Activated T-cell treated with anti-CD3 and anti-CD28 coated beads for 1 hour (primary cell): Measurements from ENCODE around the gene TRRAP.
"Not testable (repeated sequence)": the region's sequence is repeated elsewhere in the genome, so short reads cannot be mapped to it uniquely, and the experiment has no call there.

Source experiments
- DNase-seq: peaks from one replicate; pipeline ENCODE4 v3.0.0-alpha.2; 2020; ENCODE audit warnings: low read depth

TRRAP gene

DNA sequence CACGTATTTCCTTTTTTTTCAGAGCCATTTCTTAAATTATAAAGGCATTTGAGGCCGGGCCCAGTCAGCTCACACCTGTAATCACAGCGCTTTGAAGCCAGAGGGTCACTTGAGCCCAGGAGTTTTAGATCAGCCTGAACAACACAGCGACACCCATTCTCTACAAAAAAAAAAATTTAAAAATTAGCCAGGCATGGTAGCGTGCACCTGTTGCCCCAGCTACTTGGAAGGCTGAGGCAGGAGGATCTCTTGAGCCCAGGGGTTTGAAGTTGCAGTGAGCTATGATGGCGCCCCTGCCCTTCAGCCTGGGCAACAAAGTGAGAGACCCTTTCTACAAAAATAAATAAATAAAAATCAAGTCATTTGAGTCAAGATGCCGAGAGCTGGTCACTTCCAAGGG is 11.6 kb upstream of the TRRAP start:
- no peak for DNase-seq

DNA sequence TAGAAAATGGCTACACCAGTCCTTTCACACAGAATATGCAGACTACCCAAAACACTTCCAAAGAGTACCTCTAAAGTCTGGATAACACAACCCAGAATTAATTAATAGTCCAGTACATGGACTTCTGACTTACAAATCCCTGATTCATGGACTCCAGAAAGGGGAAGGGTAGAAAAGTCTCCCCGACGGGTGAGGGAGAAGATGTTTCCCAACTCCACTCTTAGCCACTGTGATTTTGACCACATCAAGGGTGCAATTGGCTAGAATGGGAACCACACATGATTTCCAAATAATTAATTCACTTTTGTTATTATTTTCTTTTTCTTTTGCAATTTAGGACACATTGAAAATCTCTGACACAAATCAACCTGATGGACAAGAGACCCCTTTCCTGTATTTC is 9.9 kb upstream of the TRRAP start:
- no peak for DNase-seq

DNA sequence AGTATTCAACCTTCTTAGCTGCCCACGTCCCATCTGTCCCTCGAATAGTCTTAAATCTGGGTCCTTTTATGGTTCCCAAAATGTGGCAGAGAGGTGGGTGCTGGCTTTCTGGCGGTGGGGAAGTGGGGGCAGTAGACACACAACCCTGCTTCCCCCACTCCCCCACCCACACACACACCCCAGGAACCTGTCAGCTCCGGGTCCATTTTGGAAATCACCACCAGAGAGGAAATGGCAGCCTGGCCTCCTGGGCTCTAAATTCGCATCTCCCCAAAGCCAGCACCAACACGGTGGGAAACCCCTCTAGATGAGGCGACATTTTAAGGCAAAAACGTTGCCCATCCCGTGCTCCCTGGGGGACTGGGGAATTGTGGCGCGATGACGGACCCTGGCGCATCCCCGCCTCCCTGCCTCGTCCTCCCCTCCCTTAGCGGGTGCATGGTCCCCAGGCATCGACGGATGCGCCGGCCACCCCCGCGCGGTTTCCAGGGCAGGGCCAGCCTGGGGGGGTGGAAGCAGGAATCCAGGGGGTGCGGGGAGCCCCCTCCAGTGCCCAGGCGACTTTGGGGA is 9.2 kb upstream of the TRRAP start:
- no peak for DNase-seq

GRCh38 chr7:98869597-98870120 is 8.7 kb upstream of the TRRAP start, which contains the start of gene TMEM130:
Gene TMEM130 (minus strand): TSS chr7:98870014. CDS start chr7:98869861, 153 bp downstream.
- no peak for DNase-seq

- DNase-seq: peak; percentile 48
Measured at GRCh38 chr7:98870121-98870651, 8.1 kb upstream of the TRRAP start.

- DNase-seq: no peak
Measured at GRCh38 chr7:98870807-98871491, 7.4 kb upstream of the TRRAP start.

DNA sequence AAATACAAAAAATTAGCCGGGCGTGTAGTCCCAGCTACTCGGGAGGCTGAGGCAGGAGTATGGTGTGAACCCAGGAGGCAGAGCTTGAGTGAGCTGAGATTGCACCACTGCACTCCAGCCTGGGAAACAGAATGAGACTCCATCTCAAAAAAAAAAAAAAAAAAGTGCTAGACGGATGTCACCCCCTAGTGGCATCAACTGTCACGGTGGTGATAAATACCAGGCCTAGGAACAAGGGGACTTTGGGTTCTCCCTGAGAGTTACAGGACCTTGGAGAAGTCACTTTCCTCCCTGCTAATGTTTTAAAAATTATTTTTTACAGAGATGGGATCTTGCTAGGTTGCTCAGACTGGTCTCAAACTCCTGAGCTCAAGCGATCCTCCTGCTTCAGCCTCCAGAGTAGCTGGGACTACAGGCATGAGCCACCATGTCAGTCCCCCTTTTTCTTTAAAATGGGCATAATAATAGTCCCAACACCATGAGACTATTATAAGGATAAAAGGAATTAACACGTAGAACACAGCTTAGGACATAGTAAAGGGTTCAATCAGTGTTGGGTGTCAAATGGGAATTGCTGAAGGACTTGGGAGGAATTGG is 5.9 kb upstream of the TRRAP start:
- DNase-seq: no peak

- not testable (repeated sequence) for DNase-seq
Measured at GRCh38 chr7:98873610-98874009, 4.7 kb upstream of the TRRAP start.

GRCh38 chr7:98874942-98875341 is 3.4 kb upstream of the TRRAP start:
- DNase-seq: no peak

- DNase-seq: no peak
Measured at GRCh38 chr7:98875501-98875900, 2.8 kb upstream of the TRRAP start.

DNA sequence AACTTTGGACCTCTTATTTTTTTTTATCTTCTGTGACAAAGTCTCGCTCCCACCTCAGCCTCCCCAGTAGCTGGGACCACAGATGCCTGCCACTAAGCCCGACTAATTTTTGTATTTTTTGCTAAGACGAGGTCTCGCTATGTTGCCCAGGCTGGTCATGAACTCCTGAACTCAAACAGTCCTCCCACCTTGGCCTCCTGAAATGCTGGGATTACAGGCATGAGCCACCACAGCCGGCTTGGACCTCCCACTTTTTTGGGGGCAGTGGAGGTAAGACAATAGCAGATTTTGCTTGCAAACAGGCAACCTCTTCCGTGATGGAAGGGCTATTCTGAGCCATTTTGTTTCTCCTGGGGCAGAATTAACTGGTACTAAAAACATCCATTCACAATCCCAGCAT is 1.2 kb upstream of the TRRAP start:
- DNase-seq: no peak

GRCh38 chr7:98877692-98878364 is 504 bp upstream of the TRRAP start:
- no peak for DNase-seq

DNA sequence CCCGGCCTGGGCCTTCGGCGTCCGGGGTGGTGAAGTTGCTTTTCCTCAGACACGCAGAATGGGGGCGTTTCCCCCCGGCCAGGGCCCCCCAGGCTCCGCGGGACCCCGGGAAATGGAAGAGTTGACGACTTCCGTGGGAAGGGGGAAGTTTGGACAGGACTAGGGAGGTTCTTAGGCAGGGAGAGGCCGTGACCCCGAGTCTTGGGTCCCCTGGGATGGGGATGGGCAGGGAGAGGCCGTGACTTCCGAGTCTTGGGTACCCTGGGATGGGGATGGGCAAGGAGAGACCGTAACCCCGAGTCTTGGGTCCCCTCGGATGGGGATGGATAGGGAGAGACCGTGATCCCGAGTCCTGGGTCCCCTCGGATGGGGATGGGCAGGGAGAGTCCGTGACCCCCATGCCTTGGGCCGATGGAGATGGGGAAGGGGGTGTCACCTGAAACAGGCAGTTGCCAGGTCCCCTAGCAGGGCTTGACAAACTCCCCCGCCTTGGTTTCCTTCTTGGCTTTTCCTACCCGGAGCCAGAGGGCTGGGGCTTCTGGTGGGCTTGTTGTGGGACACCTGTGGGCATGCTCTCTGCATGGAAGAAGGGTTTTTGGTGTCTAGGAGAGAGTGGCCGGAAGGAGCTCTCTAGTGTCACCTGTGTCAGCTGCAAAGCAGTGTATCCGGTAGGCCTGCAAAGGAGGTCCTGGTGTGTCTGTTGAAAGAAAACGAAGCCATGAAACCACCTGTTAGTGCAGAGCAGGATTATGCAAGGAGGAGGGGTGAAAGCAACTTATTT is 1.1 kb downstream of the TRRAP start:
- peak; percentile 47 for DNase-seq

DNA sequence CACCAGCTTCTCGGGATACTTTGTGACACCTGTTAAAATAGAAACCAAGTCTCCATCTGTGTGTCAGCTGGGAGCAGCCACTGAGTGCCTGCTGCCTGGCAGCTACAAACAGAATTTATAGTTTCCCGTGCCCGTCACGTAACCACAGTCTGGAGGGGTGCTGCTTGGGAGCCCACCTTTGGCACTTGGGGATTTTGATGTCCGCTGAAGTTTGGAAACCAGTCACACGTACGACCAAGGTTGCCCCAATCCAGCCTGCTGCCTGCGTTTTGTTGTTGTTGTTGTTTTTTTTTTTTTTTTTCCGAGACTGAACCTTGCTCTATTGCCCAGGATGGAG is 1.6 kb downstream of the TRRAP start:
- DNase-seq: no peak

- no peak for DNase-seq
Measured at GRCh38 chr7:98880485-98880884, 2.2 kb downstream of the TRRAP start.

GRCh38 chr7:98881561-98882315 is 3.4 kb downstream of the TRRAP start:
- DNase-seq: no peak

DNA sequence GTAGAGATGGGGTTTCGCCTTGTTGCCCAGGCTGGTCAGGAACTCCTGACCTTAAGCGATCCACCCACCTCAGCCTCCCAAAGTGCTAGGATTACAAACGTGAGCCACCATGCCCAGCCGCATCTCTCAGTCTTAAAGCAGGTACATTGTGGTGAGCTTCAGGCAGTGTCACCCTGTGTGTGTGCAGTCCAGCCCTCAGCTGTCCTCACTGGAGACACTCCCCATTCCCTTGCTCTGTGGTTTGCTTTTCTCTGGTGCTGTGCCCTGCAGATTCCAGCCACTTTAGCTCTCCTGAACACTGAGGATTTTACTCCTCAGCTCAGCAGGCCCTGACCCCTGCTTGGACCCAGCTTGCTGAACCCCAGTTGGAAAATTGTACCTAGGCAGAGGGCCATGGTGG is 6.1 kb downstream of the TRRAP start:
- no peak for DNase-seq

GRCh38 chr7:98887038-98887437 is 8.7 kb downstream of the TRRAP start:
- DNase-seq: no peak

- DNase-seq: no peak
Measured at GRCh38 chr7:98892609-98893008, 14.3 kb downstream of the TRRAP start.

- no peak for DNase-seq
Measured at GRCh38 chr7:98899816-98900215, 21.5 kb downstream of the TRRAP start.

GRCh38 chr7:98900815-98901214 is 22.5 kb downstream of the TRRAP start:
- no peak for DNase-seq
